Activated CD4-positive, alpha-beta T cell treated with anti-CD3 and anti-CD28 coated beads for 36 hours (primary cell): ENCODE data around the gene THSD7B. TPM values are rescaled to one million over a fixed set of nuclear protein-coding genes. Genes with fewer than 3 reads are reported as not detected.
"Not testable (repeated sequence)": the region's sequence is repeated elsewhere in the genome, so short reads cannot be mapped to it uniquely, and the experiment has no call there.

Experiments used
- ATAC-seq: fragments of 200-7000 bp; cut with Tn5 transposase; one replicate; pipeline ENCODE4 v1.10.0; 2021; ENCODE audit warnings: mild to moderate bottlenecking, moderate library complexity
- CTCF ChIA-PET: fragments of 350-600 bp; sonication (Branson Sonifier 250); formaldehyde crosslinking; loops from one replicate; lab custom pipeline; 2021; ENCODE audit warnings: antibody characterized with exemption; lab: Charles Lee
- POLR2A ChIA-PET: fragments of 350-600 bp; sonication (Branson Sonifier 250); formaldehyde crosslinking; loops from one replicate; lab custom pipeline; 2021; ENCODE audit warnings: antibody characterized with exemption, inconsistent platforms; lab: Charles Lee
- DNase-seq: peaks from one replicate; pipeline ENCODE4 v3.0.0-alpha.2; 2020
- H3K27ac Mint-ChIP-seq: one replicate; pipeline ENCODE4 v1.8.0; 2021; ENCODE audit warnings: mixed read lengths
- H3K27me3 Mint-ChIP-seq: one replicate; pipeline ENCODE4 v1.8.0; 2021; ENCODE audit warnings: mixed read lengths
- H3K36me3 Mint-ChIP-seq: one replicate; pipeline ENCODE4 v1.8.0; 2021; ENCODE audit warnings: low read depth, mixed read lengths
- H3K4me1 Mint-ChIP-seq: one replicate; pipeline ENCODE4 v1.8.0; 2021; ENCODE audit warnings: mixed read lengths
- H3K4me3 Mint-ChIP-seq: one replicate; pipeline ENCODE4 v1.8.0; 2021; ENCODE audit warnings: mild to moderate bottlenecking, moderate library complexity, mixed read lengths
- H3K9me3 Mint-ChIP-seq: one replicate; pipeline ENCODE4 v1.8.0; 2021; ENCODE audit warnings: low read depth, mixed read lengths
- intact Hi-C, 2 experiments: fragments of 100-400 bp; cut with DNase I in 1 of 2; cut with micrococcal nuclease in 1 of 2; formaldehyde crosslinking; loops; one replicate each; pipeline versions ENCODE4 v1.14.2 to v1.15.1; 2022 to 2024; cut with DNase I, micrococcal nuclease
- total RNA-seq, 2 experiments: library from RNA; stranded (reverse); gene quantifications; one replicate each; pipeline ENCODE4 v1.2.3, GENCODE V29; 2021

The THSD7B gene
- total RNA-seq, 2 experiments from 2014 or later, result not detected

DNA sequence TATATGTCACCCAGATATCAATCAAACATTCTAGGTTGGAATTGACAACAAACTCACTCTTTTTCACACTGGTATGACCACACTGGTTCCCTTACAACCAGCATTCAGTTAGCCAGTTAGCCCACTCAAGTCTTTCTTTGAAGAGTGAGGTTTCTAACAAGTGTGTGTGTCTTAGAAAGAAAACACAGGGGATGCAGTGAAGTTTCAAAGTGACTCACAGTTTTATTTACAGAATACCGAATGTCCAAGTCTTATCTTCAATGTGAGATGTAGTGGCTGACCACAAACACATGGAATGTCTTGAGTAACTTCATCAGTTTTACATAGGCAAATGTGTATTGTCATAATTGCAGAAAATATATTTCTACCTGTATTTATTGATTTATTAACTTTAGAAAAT is 924.2 kb downstream of the THSD7B start:
- H3K9me3 Mint-ChIP-seq, result no peaks in the 10 kb centered on the region
- POLR2A ChIA-PET, result no interaction called here
- intact Hi-C loops, result no loop called here
- DNase-seq (no peak), ATAC-seq (no peak)
- CTCF ChIA-PET, result no interaction called here
- no peak overlapping the region for H3K27ac Mint-ChIP-seq
- no peaks in the 10 kb centered on the region for H3K27me3 Mint-ChIP-seq
- no peaks in the 10 kb centered on the region for H3K36me3 Mint-ChIP-seq
- no peaks in the 10 kb centered on the region for H3K4me1 Mint-ChIP-seq
- no peak overlapping the region for H3K4me3 Mint-ChIP-seq

- H3K4me3 Mint-ChIP-seq, result no peak overlapping the region
- no peaks in the 10 kb centered on the region for H3K27me3 Mint-ChIP-seq
- DNase-seq, result no peak
- H3K27ac Mint-ChIP-seq, result no peak overlapping the region
- ATAC-seq, result no peak
- intact Hi-C loops, result no loop called here
- H3K9me3 Mint-ChIP-seq, result no peaks in the 10 kb centered on the region
- POLR2A ChIA-PET, result no interaction called here
- H3K36me3 Mint-ChIP-seq, result no peaks in the 10 kb centered on the region
- H3K4me1 Mint-ChIP-seq, result no peaks in the 10 kb centered on the region
- CTCF ChIA-PET, result no interaction called here
Observed at GRCh38 chr2:137693534-137693933, 928.2 kb downstream of the THSD7B start.

- Mint-ChIP-seq H3K4me3 (no peak overlapping the region), H3K27me3 (no peaks in the 10 kb centered on the region), H3K27ac (no peak overlapping the region), H3K4me1 (no peaks in the 10 kb centered on the region), H3K36me3 (no peaks in the 10 kb centered on the region), H3K9me3 (no peaks in the 10 kb centered on the region)
- no peak for ATAC-seq
- ChIA-PET CTCF (no interaction called here), POLR2A (no interaction called here)
- intact Hi-C loops, result no loop called here
- no peak for DNase-seq
Observed at GRCh38 chr2:137696916-137697315, 931.6 kb downstream of the THSD7B start.

DNA sequence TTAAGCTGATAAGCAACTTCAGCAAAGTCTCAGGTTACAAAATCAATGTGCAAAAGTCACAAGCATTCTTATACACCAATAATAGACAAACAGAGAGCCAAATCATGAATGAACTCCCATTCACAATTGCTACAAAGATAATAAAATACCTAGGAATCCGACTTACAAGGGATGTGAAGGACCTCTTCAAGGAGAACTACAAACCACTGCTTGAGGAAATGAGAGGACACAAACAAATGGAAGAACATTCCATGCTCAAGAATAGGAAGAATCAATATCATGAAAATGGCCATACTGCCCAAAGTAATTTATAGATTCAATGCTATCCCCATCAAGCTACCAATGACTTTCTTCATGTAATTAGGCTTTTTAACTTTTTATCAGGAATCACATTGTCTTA is 934.9 kb downstream of the THSD7B start:
- H3K36me3 Mint-ChIP-seq, DNase-seq, H3K9me3 Mint-ChIP-seq, H3K4me3 Mint-ChIP-seq, intact Hi-C loops, H3K27me3 Mint-ChIP-seq, ATAC-seq, CTCF ChIA-PET, H3K27ac Mint-ChIP-seq, POLR2A ChIA-PET, H3K4me1 Mint-ChIP-seq: not testable (repeated sequence)

GRCh38 chr2:137700681-137701080 is 935.3 kb downstream of the THSD7B start:
- no peaks in the 10 kb centered on the region for H3K27me3 Mint-ChIP-seq
- no peak overlapping the region for H3K27ac Mint-ChIP-seq
- H3K9me3 Mint-ChIP-seq, result no peaks in the 10 kb centered on the region
- no peaks in the 10 kb centered on the region for H3K36me3 Mint-ChIP-seq
- POLR2A ChIA-PET, result no interaction called here
- DNase-seq, result no peak
- CTCF ChIA-PET, result no interaction called here
- intact Hi-C loops, result no loop called here
- H3K4me1 Mint-ChIP-seq, result no peaks in the 10 kb centered on the region
- ATAC-seq, result no peak
- H3K4me3 Mint-ChIP-seq, result no peak overlapping the region

DNA sequence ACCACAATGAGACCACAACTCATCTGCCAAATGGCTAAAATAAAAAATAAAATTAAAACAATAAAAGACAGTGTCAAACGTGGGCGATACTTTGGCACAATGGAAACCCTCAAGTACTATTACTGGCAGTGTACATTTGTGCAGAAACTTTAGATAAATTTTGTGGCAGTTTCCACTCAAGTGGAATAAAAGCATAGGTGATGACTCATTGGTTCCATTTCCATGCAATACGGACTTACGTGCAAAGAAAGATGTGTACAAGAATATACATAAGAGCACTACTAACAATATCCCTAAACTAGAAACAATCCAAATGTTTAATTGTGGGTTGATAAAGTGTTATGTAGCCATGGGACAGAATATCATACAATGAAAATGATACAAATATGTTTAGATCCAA is 940.0 kb downstream of the THSD7B start:
- no peak for ATAC-seq
- H3K36me3 Mint-ChIP-seq, result no peaks in the 10 kb centered on the region
- H3K27me3 Mint-ChIP-seq, result no peaks in the 10 kb centered on the region
- CTCF ChIA-PET, result no interaction called here
- no peak for DNase-seq
- intact Hi-C loops, result no loop called here
- no peaks in the 10 kb centered on the region for H3K4me1 Mint-ChIP-seq
- peaks cover 2% of the 10 kb centered on the region for H3K9me3 Mint-ChIP-seq
- H3K27ac Mint-ChIP-seq, result no peak overlapping the region
- no peak overlapping the region for H3K4me3 Mint-ChIP-seq
- POLR2A ChIA-PET, result no interaction called here

GRCh38 chr2:137706786-137707613 is 941.7 kb downstream of the THSD7B start:
- H3K27me3 Mint-ChIP-seq, result no peaks in the 10 kb centered on the region
- ChIA-PET CTCF (no interaction called here), POLR2A (no interaction called here)
- intact Hi-C loops, result no loop called here
- H3K36me3 Mint-ChIP-seq, result no peaks in the 10 kb centered on the region
- ATAC-seq (no peak), DNase-seq (no peak)
- no peak overlapping the region for H3K27ac Mint-ChIP-seq
- no peaks in the 10 kb centered on the region for H3K4me1 Mint-ChIP-seq
- peaks cover 9% of the 10 kb centered on the region for H3K9me3 Mint-ChIP-seq
- no peak overlapping the region for H3K4me3 Mint-ChIP-seq

DNA sequence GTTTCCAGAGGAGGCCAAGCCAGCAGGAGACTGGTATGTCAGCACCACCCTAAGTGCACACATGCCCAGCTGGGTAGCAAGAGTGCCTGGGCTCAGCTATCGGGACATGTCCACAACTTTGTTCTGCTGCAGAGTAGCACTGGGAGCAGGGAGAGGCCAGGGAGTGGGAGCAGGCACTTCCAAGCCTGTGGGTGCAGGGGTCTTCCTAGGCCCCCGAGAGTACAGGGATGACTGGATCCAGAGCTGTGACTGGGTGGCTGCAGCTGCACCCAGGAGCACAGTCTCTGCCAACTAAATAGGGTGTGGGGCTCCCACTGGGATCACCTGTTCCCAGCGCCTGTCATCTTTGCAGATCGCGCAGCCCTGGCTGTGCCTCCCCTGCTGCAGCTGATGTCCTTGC is 943.0 kb downstream of the THSD7B start:
- no peaks in the 10 kb centered on the region for H3K4me1 Mint-ChIP-seq
- no peak overlapping the region for H3K27ac Mint-ChIP-seq
- DNase-seq (no peak), ATAC-seq (no peak)
- CTCF ChIA-PET, result no interaction called here
- no peaks in the 10 kb centered on the region for H3K27me3 Mint-ChIP-seq
- no peak overlapping the region for H3K4me3 Mint-ChIP-seq
- H3K36me3 Mint-ChIP-seq, result no peaks in the 10 kb centered on the region
- H3K9me3 Mint-ChIP-seq, result peaks cover 9% of the 10 kb centered on the region
- intact Hi-C loops, result no loop called here
- POLR2A ChIA-PET, result no interaction called here

GRCh38 chr2:137715731-137716191 is 950.4 kb downstream of the THSD7B start:
- DNase-seq (no peak), ATAC-seq (no peak)
- Mint-ChIP-seq H3K27me3 (no peaks in the 10 kb centered on the region), H3K9me3 (peaks cover 3% of the 10 kb centered on the region), H3K4me3 (no peak overlapping the region), H3K36me3 (no peaks in the 10 kb centered on the region), H3K27ac (no peak overlapping the region), H3K4me1 (no peaks in the 10 kb centered on the region)
- ChIA-PET POLR2A (no interaction called here), CTCF (no interaction called here)
- intact Hi-C loops, result no loop called here

DNA sequence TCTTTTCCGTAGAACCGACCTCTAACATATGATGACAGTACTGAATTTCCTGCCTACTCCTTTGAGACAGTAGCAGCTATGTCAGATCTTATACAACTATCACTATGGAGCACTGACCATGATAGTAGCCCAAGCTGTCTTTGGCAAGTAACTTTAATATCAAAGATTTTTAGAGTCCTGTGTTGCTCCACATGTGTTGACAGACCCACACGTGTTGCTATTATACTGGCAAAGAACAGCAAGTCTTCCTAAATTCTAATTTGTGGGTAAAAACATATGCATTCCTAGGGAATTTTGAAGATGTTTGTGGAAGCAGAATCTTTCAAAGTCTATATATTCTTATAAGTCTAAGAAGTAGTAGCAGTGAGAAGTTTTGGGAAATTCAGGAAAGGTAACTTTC is 953.4 kb downstream of the THSD7B start:
- Mint-ChIP-seq H3K4me1 (no peaks in the 10 kb centered on the region), H3K9me3 (peaks cover 9% of the 10 kb centered on the region), H3K4me3 (no peak overlapping the region), H3K27me3 (no peaks in the 10 kb centered on the region), H3K36me3 (no peaks in the 10 kb centered on the region), H3K27ac (no peak overlapping the region)
- intact Hi-C loops, result no loop called here
- no peak for ATAC-seq
- CTCF ChIA-PET, result no interaction called here
- DNase-seq, result no peak
- POLR2A ChIA-PET, result no interaction called here

- no peak for DNase-seq
- Mint-ChIP-seq H3K27me3 (no peaks in the 10 kb centered on the region), H3K9me3 (peaks cover 11% of the 10 kb centered on the region), H3K4me1 (no peaks in the 10 kb centered on the region), H3K36me3 (no peaks in the 10 kb centered on the region), H3K27ac (no peak overlapping the region), H3K4me3 (no peak overlapping the region)
- ATAC-seq, result no peak
- ChIA-PET POLR2A (no interaction called here), CTCF (no interaction called here)
- intact Hi-C loops, result no loop called here
Observed at GRCh38 chr2:137721733-137722132, 956.4 kb downstream of the THSD7B start.

DNA sequence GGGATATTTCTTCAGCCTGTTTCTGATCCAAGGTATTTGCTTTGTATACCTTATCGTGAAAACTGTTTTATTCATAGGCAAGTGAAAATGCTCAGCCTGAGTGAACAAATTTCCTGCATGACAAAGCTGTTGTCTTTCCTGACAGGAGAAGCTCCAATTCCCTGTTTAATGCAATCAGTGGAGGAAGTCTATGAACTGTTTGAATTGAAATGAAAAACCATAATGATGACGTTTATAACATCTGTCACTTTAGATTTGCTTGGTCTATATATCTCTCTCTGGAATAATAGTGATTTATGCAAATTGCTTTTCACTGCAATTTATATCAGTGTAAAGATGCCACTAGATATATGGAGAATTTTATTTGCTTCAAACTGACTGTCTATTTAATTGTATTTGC is 959.6 kb downstream of the THSD7B start:
- Mint-ChIP-seq H3K27ac (no peak overlapping the region), H3K4me3 (no peak overlapping the region), H3K9me3 (peaks cover 11% of the 10 kb centered on the region), H3K4me1 (no peaks in the 10 kb centered on the region), H3K27me3 (no peaks in the 10 kb centered on the region), H3K36me3 (no peaks in the 10 kb centered on the region)
- intact Hi-C loops, result no loop called here
- ChIA-PET POLR2A (no interaction called here), CTCF (no interaction called here)
- ATAC-seq, result no peak
- DNase-seq, result no peak
